ENCODE measurements around the gene AKR1E2.
"Not testable (repeated sequence)": the region's sequence is repeated elsewhere in the genome, so short reads cannot be mapped to it uniquely, and the experiment has no call there.

AKR1E2 gene

DNA sequence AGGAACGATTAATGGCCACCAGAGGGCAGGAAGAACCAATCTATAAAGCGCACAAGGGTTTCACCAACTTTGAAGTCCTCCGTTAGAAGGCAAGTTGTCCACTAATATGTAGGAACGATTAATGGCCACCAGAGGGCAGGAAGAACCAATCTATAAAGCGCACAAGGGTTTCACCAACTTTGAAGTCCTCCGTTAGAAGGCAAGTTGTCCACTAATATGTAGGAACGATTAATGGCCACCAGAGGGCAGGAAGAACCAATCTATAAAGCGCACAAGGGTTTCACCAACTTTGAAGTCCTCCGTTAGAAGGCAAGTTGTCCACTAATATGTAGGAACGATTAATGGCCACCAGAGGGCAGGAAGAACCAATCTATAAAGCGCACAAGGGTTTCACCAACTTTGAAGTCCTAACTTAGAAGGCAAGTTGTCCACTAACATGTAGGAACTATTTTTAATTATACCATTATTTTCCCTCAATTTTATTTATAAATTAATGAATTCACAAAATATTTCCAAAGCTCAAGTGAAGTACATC, 10.3 kb upstream of the AKR1E2 start:
- DNase-seq = not testable (repeated sequence)

DNA sequence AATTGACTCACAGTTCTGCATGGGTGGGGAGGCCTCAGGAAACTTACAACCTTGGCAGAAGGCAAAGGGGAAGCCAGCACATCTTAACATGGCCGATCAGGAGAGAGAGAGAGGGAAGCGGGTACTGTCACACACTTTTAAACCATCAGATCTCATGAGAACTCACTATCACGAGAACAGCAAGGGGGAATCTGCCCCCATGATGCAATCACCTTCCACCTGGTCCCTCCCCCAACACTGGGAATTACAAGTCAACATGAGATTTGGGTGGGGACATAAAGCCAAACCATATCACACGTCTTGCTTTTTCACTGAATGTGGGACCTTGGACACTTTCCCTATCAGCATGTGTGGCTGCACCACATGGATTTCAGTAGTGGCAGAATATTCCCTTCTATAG, 9.0 kb upstream of the AKR1E2 start:
- DNase-seq = no peak

DNA sequence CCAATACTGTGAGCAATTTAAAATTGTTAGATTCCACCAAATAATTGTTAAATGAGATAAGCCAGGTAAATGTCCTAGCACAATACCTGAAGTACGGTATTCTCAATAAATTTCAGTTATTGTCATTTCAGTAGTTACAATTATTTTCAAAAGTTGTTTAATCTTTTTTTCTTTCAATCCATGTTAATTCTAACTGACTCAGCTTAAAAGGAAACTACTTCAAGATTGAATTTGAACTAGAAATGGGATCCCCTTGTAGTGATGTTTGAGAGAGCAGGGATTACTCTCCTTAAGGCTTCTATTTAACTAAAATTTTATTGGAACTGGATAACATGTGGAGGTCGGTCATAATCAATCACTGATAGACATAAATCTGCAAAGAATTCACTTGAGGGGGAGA, 6.9 kb upstream of the AKR1E2 start:
- no peak for DNase-seq

DNA sequence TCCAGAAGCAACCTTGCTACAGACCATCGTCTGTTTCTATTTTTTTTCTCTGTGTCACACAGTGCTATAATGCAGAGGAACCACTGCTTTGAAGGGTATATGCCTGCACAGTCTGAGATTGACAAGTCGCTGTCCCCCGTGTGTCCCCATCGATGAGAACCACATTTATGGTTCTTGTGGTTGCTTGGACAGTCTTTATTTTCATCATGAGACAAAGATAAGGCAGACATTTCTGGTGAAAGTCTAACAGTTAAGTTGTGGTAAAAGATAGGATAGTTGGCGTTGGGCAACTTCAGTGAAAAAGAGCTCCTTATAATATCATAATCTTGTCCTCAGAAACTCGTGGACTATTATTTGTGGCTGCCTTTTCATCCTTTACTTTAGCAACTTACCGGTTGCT, 6.3 kb upstream of the AKR1E2 start:
- DNase-seq = no peak

DNA sequence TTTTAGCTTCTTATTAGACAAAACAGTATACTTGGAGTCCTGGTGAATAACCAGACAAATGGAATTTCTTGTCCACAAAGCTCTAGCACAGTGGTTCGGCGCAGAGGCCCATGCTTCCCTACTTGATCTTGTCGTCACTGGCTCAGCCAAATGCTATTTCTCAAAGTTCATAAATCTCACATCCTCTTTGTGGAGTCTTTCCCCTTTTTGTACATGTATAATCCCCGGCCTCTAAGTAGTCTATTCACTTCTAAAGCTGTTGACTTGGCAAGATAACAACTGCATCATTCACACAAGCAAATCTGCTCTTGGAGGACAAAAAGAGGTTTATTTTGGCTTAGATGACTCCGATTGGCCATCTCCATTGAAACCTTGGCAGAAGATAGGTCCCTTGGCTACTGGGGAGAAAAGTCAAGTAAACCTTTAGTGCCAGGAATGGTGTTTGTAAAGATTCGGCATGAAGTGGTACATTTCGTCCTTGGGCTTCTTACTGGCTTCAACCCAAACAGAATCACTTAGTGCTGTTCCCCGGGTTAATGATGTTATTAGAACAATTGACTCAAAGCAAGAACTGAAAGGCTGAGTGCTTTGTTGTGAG, 5.1 kb upstream of the AKR1E2 start:
- no peak for DNase-seq

DNA sequence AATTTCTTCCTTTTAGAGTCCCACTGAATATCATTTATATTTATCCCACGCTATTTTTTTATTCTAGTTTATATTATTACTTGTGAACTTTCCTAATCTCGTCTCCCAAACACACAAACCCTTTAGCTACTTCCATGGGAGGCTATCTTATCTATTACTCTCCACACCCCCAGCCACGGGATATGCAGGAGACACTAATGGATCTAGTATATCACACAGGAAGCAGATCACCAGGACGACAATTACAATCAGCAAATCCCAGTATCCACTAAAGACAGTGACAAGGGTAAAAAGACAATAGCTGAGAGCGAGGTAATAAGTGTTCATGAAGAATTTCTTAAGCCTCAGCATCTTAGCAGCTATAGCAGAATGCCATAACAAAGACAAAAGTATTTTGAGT, 3.8 kb upstream of the AKR1E2 start:
- DNase-seq = no peak

DNA sequence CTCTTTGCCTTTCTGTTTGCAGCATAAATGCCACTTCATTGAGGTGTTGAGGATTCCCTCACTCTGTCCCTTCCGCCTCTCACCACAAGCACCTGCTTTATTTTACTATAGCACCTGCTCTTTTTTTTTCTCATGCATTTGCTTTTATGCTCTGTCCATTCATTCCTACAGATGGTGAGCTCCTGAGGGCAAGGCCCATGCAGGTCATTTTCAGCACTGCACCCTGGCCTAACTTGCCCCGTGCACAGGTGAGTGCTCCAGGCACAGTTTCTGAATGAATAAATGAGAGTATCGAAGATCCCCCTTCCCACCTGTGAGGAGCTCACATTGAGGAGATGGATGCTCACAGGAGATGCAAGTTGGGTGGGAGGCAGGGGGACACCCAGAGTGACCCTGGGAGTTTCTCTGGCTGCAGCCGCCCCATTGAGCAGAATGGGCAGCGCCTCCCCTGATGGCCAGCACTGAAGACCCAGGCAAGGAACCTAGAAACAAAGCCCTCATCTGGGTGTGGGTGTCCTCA, 1.2 kb upstream of the AKR1E2 start:
- DNase-seq = no peak

DNA sequence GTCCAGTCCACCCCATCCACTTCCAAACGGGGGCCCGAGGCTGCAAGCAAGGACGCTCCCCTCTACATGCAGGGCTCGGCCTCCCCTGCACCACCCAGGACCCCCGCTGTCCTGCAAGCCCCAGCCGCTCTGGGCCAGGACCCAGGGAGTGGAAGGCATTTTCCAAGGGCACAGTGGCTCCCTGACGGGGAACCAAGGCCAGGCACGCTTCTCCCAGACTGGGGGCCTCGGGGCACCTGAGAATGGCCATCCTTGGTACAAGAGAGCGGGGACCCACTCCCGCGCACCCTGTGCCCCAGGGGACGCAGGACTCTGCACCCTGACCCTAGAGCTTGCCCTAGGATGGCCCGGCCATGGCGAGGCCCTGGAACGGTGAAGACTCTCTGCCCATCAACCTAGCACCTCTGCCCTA, 545 bp upstream of the AKR1E2 start:
- DNase-seq = no peak

DNA sequence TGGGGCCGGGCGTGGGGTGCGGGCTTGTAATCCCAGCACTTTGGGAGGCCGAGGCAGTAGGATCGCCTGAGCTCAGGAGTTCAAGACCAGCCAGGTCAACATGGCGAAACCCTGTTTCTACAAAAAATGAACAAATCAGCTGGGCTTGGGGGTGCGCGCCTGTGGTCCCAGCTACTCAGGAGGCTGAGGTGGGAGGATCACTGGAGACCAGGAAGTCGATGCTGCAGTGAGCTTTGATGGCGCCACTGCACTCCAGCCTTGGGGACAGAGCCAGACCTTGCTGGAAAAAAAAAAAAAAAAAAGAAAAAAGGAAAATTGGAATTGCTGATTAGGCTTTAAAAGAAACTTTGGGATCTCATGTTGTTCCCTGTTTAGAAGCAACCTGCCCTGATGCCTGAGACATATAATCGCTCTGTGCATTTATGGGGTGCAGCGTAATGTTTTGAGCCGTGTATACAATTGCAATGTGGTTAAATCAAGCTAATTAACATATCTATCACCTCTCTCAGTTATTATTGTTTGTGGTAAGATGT, 851 bp downstream of the AKR1E2 start:
- no peak for DNase-seq

DNA sequence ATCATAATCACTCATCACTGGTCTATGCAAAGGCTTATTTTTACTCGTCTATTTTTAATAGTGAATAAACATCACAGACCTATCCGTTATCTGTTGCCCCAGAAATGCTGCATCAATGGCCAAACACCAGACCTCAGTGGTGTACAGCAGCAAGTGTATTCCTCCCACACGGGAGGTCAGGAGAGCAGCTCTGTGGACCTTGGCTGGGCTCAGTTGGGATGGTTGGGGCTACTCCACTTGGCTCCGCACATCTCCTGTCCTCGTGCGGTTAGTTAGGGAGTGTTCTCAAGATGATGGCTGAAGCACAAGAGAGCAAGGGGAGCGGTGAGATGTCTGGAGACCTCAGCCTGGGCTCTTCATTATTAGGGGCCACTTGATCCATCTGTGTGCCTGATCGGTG, 2.0 kb downstream of the AKR1E2 start:
- no peak for DNase-seq

DNA sequence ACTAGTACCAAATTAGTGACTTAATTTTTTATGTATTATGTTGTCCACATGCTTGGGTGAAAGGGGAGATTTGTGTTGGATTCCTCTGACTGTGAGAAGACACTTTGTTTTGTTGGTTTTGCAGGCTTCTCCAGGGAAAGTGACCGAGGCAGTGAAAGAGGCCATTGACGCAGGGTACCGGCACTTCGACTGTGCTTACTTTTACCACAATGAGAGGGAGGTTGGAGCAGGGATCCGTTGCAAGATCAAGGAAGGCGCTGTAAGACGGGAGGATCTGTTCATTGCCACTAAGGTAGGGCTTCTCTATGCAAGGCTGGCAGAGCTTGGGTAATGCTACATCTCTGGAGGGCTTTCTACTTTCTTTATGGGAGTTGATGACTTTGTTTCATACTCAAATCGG, 4.5 kb downstream of the AKR1E2 start:
- no peak for DNase-seq

DNA sequence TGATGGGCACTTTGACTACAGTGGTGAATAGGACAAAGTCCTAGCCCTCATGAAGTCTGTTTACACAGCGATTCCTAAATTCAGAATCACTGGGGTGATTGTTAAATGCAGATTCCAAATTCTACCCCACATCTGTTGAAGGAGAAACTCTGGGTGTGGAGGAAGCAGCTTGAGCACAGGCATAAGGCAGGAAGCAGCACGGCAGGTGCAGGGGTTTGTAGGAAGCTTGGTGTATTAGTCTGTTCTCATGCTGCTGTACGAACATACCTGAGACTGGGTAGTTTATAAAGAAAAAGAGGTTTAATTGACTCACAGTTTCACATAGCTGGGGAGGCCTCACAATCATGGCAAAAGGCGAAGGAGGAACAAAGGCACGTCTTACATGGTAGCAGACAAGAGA, 5.1 kb downstream of the AKR1E2 start:
- DNase-seq = no peak

DNA sequence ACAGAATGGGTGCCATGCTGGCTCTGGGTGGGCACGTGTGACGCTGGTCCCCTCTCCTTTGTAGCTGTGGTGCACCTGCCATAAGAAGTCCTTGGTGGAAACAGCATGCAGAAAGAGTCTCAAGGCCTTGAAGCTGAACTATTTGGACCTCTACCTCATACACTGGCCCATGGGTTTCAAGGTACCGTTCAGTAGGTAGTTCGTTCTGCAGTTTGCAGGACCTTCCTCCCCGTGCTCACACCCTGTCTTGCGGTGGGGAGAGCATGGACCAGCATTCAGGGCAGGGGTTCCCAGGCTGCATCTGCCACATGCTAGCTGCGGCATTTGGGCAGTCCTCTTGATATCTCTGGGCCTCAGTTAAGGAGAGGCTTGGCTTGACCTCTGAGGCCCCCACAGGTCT, 7.3 kb downstream of the AKR1E2 start:
- no peak for DNase-seq

DNA sequence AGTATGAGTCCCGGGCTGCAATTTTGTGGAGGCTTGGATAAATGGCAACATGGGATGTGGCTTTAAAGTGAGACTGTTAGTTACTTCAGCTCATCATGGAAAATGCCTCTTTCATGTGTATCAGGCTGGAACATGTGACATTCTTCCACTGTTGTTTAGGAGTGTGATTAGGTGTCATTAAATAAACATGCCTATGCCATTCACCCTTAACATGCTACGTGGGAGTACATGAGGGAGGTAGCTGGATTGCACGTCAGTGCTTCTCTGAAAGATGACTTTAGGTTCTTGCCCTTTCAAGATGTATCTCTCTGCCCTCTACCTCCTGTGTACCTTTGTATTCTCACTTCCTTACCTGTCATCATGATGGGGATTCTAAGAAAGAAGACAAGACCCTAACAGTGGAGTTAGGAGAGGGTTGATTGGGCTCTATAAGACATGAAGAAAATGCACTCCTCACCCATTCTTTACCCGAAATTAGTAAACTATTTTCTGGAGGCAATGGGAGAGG, 8.9 kb downstream of the AKR1E2 start:
- DNase-seq = no peak

DNA sequence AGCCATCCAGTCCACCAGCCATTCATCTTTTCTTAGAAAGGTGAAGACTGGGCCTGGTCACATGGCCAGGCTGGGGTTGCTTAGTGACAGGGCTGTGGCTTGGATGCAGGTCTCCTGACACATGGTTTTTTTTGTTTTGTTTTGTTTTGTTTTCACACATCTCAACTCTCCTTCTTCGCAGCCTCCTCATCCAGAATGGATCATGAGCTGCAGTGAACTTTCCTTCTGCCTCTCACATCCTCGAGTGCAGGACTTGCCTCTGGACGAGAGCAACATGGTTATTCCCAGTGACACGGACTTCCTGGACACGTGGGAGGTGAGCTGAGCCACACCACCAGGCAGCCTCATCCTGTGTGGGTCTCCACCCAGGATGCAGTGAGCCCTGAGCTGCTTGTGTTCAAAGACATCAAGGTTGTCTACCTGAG, 9.5 kb downstream of the AKR1E2 start:
- peak; percentile 27 for DNase-seq

DNA sequence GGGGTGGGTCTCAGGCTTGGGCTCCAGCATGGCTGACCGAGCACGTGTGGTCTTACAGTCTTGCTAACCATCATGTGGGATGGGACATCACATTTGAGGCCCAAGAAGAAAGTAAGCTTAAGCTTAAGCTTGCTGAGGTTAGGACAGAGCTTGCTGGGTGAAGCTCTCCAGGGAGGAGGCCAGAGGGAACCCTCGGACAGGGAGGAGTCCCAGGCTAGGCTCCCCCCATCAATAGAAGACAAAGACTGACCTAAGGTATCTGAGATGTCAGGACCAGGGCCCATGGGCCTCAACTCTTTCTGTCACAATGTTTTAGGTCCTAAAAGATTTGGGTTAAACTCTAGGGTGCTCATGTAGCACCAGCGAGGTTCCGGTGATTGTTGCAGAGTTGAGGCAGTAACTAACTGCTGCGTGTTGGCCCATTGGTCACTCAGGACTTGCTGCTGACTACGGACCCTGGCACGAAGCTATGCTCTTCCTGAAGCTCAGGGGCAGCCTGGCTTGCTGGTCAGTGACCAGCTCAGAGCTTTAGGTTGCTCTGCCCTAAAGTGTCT, 10.5 kb downstream of the AKR1E2 start:
- DNase-seq = no peak

DNA sequence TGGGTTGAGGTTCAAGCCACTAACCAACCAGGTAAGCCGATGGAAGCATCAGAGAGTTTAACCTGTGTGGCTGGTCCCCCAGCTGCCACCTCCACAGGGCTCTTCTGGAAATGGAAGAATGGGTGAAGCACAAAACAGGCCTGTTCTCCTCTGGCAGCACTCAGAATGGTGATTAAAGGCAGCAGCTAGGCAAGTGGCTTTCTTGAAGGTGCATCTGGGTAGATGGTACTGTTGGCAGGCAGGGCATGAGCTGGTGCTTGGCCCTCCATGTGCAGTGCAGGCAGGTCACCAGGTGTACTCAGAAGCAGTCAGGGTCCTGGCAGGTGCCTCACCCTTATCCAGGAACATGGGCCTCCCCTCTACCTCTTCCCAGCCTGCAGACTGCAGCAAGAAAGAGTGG, 11.5 kb downstream of the AKR1E2 start:
- DNase-seq = no peak

DNA sequence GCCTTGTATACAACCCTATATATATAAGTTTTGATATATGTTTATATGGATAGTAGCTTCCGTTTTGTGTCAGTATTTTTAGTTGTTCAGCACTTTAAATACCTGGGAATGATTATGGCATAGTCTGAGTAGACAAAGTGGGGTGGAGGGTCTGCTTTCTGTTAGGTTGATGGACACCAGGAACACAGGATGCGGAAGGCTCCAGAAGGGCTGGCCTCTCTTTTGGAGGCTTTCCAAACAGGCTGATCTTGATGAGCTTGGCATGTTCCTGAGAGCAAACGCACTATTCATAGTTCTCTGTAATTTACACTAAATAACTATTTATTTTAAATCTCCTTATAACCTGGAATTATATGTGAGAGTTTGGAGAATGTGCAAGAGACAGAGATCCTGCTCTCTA, 12.7 kb downstream of the AKR1E2 start:
- DNase-seq = no peak

DNA sequence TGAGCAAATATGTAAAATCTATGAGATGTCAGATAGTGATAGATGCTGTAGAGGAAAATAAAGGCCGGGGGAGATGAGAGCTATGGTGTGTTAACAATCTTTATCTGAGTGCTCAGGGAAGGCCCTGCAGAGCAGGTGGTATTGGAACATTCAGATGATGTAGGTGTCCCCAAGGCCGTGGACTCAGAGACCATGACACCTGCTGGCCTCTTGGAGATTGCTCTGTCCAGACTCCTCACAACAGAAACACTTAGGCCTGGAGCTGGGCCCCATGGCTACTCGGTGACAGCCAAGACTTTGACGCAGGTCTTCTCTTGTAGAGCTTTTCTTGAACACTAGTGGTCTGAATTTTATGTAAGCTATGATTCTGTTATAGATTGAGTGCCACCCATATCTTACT, 13.3 kb downstream of the AKR1E2 start:
- no peak for DNase-seq

DNA sequence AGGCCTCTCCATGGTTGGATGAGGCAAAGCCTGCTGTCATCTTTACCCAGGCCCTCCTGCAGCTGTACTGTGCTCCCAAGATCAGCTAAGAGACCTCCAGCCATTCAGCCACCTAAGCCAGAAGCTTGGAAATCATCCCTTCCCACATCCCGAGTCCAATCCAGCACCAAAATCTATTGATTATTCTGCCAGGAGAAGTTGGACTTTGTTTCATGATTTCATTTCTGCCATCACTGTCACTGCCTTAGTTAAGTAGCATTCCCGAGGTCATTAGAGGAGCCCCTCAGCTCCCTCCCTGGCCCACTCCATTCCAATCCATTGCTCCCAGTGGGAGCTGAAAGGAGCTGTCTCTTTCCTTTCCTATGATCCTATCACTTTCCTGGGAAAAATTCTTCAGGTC, 14.1 kb downstream of the AKR1E2 start:
- no peak for DNase-seq

DNA sequence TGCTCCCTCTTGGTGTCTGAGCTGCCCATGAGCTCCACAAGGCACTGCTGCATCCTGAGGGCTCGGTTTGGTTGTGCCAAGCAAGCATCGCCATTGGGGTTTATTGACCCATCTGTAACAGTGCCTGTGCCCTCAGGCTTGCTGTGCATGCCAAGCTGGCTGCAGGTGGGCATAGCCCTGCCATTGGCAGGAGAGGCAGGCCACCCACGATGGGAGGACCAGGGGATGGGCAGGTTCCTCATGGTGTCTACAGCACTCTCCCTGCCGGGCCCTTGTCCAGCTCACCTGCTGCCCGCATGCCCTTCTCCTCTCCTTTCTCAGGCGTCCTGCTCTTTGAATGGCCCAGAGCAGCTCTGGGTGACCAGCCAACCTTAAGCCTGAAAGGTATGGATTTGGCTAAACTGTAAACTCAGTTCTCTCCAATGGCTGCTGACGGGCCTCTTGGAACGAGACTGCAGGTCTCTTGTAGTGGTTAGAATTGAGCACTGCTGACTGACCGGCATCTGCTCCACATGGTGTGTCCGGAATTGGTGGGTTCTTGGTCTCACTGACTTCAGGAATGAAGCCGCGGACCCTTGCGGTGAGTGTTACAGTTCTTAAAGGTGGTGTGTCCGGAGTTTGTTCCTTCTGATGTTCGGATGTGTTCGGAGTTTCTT, 17.6 kb downstream of the AKR1E2 start:
- DNase-seq = no peak

DNA sequence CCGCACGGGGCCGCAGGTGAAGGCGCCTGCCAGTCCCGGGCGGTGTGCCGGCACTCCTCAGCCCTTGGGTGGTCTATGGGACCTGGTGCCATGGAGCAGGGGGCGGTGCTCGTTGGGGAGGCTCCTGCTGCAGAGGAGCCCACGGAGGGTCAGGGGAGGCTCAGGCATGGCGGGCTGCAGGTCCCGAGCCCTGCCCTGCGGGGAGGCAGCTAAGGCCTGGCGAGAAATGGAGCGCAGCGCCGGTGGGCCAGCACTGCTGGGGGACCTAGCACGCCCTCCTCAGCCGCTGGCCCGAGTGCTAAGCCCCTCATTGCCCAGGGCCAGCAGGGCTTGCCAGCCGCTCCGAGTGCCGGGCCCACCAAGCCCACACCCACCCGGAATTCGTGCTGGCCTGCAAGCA, 18.9 kb downstream of the AKR1E2 start:
- no peak for DNase-seq

DNA sequence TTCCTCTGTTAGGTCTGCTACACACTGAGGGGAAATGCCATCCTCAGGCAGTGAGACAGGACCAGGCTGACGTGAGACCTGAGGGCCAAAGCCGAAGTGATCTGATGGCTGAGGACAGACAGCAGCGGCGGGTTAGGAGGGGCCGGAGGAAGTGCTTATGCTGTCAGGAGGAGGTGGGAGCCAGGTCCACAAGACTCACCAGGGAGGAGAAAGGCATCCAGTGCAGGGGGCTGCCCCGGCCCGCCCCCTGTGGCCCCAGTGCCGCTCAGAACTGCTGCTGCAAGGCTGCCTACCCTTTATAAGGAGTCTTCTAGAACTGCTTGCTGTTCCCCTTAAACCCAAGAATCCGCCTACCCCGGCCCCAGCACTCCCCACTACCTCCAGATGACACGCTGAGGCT, 19.8 kb downstream of the AKR1E2 start:
- no peak for DNase-seq

DNA sequence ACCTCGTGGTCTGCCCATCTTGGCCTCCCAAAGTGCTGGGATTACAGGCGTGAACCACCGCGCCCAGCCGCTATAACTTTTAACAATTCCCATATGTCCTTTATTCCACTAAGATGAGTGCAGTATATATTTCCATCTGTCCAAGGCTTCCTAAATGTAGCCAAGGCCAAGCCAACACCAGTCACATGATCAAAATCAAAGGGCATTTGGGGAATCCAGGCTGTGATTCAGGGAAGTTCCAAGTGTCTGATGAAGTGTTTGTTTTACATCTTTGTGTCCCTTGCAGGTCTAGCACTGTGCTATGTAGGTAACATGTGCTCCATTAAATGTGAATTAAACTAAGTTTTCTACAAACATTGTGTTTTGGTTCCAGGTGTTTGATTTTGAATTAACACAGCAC, 20.8 kb downstream of the AKR1E2 start:
- no peak for DNase-seq

Measured in activated CD4-positive, alpha-beta T cell treated with anti-CD3 and anti-CD28 coated beads for 48 hours (primary cell).